ENCODE results near the gene CTDSP1. TPM values are rescaled to one million over a fixed set of nuclear protein-coding genes. Genes with fewer than 3 reads are reported as not detected.

The CTDSP1 gene
- polyA plus RNA-seq, 1 donor from 2014 or later = 0.97 TPM

DNA sequence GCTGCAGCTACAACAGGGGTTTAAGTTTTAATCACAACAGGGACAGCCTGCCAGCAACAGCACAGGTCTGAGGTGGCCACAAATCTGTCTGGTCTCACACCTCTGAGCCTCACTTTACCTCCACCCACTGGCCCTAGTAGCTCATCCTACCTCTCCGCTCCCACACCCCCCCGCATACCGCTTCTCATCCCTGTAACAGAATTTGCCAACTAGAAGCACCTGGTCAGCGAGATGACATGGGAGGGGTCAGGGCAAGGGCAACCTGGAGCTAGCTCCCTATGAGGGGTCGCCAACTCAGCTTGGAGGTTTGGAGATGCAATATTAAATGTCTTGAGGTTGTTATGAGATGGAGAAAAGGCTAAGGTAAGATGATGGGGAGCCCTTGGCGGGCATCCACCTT, 35.5 kb upstream of the CTDSP1 start:
- Histone ChIP-seq H3K27me3 (ENCODE audit: insufficient read depth, low read depth, low read length) (peaks cover 9% of the 10 kb centered on the region), H3K9me2 (ENCODE audit: insufficient read depth, low read length) (no peaks in the 10 kb centered on the region), H3K79me2 (replicated peaks; ENCODE audit: insufficient read depth, low read length) (no peaks in the 10 kb centered on the region), H3F3A (ENCODE audit: insufficient read depth, low read length, poor library complexity, severe bottlenecking) (no peaks in the 10 kb centered on the region), H3K9me3 (ENCODE audit: low read length) (no peaks in the 10 kb centered on the region), H4K20me1 (ENCODE audit: insufficient read depth) (no peaks in the 10 kb centered on the region), H2AFZ (ENCODE audit: low read depth, low read length) (no peak overlapping the region), H3K4me2 (ENCODE audit: low read length) (no peak overlapping the region), H3K9ac (ENCODE audit: low read length) (no peak overlapping the region), H3K4me3 (ENCODE audit: low read length) (no peak overlapping the region), H3K27ac (ENCODE audit: low read length) (no peak overlapping the region), H3K36me3 (ENCODE audit: insufficient read depth, low read length) (no peaks in the 10 kb centered on the region)
- TF ChIP-seq, protein P1, sequence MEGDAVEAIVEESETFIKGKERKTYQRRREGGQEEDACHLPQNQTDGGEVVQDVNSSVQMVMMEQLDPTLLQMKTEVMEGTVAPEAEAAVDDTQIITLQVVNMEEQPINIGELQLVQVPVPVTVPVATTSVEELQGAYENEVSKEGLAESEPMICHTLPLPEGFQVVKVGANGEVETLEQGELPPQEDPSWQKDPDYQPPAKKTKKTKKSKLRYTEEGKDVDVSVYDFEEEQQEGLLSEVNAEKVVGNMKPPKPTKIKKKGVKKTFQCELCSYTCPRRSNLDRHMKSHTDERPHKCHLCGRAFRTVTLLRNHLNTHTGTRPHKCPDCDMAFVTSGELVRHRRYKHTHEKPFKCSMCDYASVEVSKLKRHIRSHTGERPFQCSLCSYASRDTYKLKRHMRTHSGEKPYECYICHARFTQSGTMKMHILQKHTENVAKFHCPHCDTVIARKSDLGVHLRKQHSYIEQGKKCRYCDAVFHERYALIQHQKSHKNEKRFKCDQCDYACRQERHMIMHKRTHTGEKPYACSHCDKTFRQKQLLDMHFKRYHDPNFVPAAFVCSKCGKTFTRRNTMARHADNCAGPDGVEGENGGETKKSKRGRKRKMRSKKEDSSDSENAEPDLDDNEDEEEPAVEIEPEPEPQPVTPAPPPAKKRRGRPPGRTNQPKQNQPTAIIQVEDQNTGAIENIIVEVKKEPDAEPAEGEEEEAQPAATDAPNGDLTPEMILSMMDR (IDR thresholded peaks at IDR 0.05; ENCODE audit: poor library complexity, severe bottlenecking) = no peak
- TF ChIP-seq EZH2 (IDR thresholded peaks at IDR 0.05; ENCODE audit: borderline replicate concordance, insufficient read depth, low read length, poor library complexity, severe bottlenecking) (no peak), POLR2AphosphoS5 (IDR thresholded peaks at IDR 0.05) (no peak), EP300 (conservative IDR thresholded peaks at IDR 0.05; ENCODE audit: poor library complexity, severe bottlenecking) (no peak), SMC3 (conservative IDR thresholded peaks at IDR 0.05; ENCODE audit: poor library complexity) (no peak), TAF1 (IDR thresholded peaks at IDR 0.05; ENCODE audit: low read depth) (no peak), MXI1 (conservative IDR thresholded peaks at IDR 0.05; ENCODE audit: poor library complexity, severe bottlenecking) (no peak), RAD21 (conservative IDR thresholded peaks at IDR 0.05) (no peak)
- TF ChIP-seq, protein P2, sequence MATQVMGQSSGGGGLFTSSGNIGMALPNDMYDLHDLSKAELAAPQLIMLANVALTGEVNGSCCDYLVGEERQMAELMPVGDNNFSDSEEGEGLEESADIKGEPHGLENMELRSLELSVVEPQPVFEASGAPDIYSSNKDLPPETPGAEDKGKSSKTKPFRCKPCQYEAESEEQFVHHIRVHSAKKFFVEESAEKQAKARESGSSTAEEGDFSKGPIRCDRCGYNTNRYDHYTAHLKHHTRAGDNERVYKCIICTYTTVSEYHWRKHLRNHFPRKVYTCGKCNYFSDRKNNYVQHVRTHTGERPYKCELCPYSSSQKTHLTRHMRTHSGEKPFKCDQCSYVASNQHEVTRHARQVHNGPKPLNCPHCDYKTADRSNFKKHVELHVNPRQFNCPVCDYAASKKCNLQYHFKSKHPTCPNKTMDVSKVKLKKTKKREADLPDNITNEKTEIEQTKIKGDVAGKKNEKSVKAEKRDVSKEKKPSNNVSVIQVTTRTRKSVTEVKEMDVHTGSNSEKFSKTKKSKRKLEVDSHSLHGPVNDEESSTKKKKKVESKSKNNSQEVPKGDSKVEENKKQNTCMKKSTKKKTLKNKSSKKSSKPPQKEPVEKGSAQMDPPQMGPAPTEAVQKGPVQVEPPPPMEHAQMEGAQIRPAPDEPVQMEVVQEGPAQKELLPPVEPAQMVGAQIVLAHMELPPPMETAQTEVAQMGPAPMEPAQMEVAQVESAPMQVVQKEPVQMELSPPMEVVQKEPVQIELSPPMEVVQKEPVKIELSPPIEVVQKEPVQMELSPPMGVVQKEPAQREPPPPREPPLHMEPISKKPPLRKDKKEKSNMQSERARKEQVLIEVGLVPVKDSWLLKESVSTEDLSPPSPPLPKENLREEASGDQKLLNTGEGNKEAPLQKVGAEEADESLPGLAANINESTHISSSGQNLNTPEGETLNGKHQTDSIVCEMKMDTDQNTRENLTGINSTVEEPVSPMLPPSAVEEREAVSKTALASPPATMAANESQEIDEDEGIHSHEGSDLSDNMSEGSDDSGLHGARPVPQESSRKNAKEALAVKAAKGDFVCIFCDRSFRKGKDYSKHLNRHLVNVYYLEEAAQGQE (IDR thresholded peaks at IDR 0.05; ENCODE audit: borderline replicate concordance) = no peak

DNA sequence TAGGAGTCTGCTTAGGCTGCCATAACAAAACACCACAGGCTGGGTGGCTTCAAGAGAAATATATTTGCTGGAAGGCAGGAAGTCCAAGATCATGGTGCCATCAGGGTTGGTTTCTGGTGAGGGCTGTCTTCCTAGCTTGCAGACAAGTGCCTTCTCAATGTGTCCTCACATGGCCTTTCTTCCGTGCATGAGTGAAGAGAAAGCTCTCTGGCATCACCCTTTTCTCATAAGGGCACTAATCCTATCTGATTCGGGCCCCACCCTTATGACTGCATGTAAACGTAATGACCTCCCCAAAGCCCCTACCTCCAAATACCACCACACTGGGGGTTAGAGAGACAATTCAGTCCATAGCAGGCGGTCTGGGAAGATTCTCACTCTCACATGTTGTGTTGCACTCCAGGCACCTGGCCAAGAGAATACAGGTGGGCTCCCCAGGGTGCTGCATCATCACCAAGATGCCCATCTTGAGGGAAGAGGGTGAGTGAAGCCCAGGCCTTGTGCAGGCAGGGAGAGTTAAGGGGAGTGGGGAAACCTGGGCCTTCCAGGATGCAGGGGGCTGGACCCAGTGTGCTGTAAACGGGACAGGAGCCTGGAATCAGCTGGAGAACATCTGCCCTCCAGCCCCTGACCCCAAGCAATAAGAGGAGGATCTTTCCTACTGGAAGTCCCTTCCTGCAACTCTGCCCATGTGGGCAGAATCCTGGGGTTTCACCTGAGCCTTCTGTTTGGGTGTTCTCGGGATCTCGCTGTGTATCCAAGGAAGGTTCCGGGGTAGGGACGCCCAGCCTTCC, 32.9 kb upstream of the CTDSP1 start:
- Histone ChIP-seq H3K4me2 (ENCODE audit: low read length) (no peak overlapping the region), H3K27ac (ENCODE audit: low read length) (no peak overlapping the region), H3K36me3 (ENCODE audit: insufficient read depth, low read length) (no peaks in the 10 kb centered on the region), H3K27me3 (ENCODE audit: insufficient read depth, low read depth, low read length) (peaks cover 9% of the 10 kb centered on the region), H3K79me2 (replicated peaks; ENCODE audit: insufficient read depth, low read length) (no peaks in the 10 kb centered on the region), H3K4me3 (ENCODE audit: low read length) (no peak overlapping the region), H3F3A (ENCODE audit: insufficient read depth, low read length, poor library complexity, severe bottlenecking) (no peaks in the 10 kb centered on the region), H3K9me3 (ENCODE audit: low read length) (no peaks in the 10 kb centered on the region), H2AFZ (ENCODE audit: low read depth, low read length) (no peak overlapping the region), H4K20me1 (ENCODE audit: insufficient read depth) (no peaks in the 10 kb centered on the region), H3K9me2 (ENCODE audit: insufficient read depth, low read length) (no peaks in the 10 kb centered on the region), H3K9ac (ENCODE audit: low read length) (no peak overlapping the region)
- TF ChIP-seq, protein P2 (IDR thresholded peaks at IDR 0.05; ENCODE audit: borderline replicate concordance) = no peak
- TF ChIP-seq EZH2 (IDR thresholded peaks at IDR 0.05; ENCODE audit: borderline replicate concordance, insufficient read depth, low read length, poor library complexity, severe bottlenecking) (no peak), RAD21 (conservative IDR thresholded peaks at IDR 0.05) (no peak), EP300 (conservative IDR thresholded peaks at IDR 0.05; ENCODE audit: poor library complexity, severe bottlenecking) (no peak)
